Measurements from ENCODE around the gene EMID1.
A peak's percentile ranks its signal among the peaks of the same experiment; 100 is the strongest.

EMID1 gene

DNA sequence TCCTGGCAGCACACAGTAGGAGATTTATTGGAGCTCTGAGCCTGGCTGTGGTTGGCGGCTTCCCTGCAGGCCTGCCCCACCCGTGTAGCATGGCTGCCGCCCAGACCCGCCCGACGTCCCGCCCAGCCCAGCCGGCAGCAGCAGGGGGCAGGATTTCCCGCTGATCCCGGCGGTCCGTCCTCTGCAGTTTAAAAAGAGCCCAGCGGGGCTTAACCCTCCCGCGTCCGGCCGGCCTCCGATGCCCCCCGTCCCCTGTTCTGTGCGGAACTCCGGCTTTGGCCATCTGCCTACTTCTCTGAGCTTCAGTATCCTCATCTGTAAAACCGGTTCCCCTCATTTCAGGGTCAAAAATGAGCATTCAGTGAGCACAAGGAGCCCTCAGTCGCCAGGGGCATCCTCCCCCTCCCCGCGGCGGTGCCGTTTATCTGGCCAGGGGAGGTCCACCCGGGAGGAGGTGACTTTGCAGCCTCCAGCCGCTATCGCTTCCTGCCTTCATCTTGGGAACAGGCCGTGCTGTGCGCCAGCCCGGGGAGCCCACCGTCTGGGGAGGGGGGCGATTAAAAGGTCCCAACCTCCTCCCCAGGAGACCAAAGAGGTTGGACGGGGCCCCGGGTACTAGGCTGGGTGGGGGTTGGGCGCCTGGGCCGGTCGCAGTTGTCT lies 100.6 kb downstream of the EMID1 start, which contains the start of gene GAS2L1:
Gene GAS2L1 (plus strand): TSS at position 476 of the 660 bp plus-strand sequence. CDS start 1,456 bp downstream, outside the sequence.
- Histone ChIP-seq H3K4me3 (ENCODE audit: low read length) (peak within 1 kb of the TSS; percentile 57), H3K4me1 (ENCODE audit: insufficient read depth, low read length) (peaks cover 9% of the 10 kb centered on the region), H3K9me3 (ENCODE audit: insufficient read depth, low read depth, low read length) (no peaks in the 10 kb centered on the region), H3K36me3 (ENCODE audit: insufficient read depth, low read length) (no peaks in the 10 kb centered on the region), H3K27ac (ENCODE audit: low read depth, low read length) (peak within 1 kb of the TSS; percentile 96), H3K9ac (ENCODE audit: low read depth, low read length) (peak within 1 kb of the TSS; percentile 54), H3K27me3 (ENCODE audit: insufficient read depth, low read length) (peaks cover 3% of the 10 kb centered on the region; the same call in 1 of the 2 replicates)
- WGBS: 1% methylated on average over 37 of the region's 40 CpGs

DNA sequence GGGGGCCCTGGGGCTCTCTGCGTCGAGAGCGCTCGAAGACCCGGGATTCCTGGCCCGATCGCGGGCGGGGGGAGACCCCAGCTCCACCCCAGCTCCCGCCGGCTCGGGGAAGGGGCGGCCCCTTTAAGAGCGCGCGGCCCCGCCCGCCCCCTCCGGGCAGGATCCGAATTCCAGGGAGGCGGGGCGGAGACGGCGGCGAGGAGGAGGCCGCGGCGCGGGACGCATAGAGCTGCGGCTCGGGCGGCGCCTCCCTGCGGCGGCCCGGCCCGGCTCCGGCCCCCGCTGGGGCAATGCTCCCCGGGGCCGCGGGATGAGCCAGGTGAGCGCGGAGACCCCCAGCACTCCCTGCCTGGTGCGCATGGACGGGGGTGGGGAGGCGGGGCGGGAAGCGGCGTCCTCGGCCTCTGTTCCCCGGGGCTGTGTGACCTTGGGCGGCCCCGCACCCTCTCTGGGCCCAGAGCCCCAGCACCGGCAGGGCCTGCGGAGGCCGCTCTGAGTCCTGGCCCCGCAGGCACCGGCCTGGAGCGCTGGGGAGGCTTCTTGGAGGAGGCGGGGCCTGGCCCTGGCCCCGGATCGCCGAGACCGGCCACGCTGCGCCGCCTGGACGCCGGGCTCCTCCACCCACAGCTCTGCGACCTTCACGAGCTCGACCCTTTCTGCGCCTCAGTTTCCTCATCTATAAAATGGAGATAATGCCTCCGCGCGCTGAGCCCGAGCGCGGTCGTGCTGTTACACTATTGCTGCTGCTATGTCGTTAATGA lies 101.3 kb downstream of the EMID1 start:
- Histone ChIP-seq H3K4me1 (ENCODE audit: insufficient read depth, low read length) (peaks cover 9% of the 10 kb centered on the region), H3K9ac (ENCODE audit: low read depth, low read length) (peak overlapping the region; percentile 54), H3K4me3 (ENCODE audit: low read length) (peak overlapping the region; percentile 57), H3K27me3 (ENCODE audit: insufficient read depth, low read length) (peaks cover 3% of the 10 kb centered on the region; the same call in 1 of the 2 replicates), H3K9me3 (ENCODE audit: insufficient read depth, low read depth, low read length) (no peaks in the 10 kb centered on the region), H3K27ac (ENCODE audit: low read depth, low read length) (peak overlapping the region; percentile 96), H3K36me3 (ENCODE audit: insufficient read depth, low read length) (no peaks in the 10 kb centered on the region)
- WGBS: 3% methylated on average over 83 of the region's 83 CpGs

DNA sequence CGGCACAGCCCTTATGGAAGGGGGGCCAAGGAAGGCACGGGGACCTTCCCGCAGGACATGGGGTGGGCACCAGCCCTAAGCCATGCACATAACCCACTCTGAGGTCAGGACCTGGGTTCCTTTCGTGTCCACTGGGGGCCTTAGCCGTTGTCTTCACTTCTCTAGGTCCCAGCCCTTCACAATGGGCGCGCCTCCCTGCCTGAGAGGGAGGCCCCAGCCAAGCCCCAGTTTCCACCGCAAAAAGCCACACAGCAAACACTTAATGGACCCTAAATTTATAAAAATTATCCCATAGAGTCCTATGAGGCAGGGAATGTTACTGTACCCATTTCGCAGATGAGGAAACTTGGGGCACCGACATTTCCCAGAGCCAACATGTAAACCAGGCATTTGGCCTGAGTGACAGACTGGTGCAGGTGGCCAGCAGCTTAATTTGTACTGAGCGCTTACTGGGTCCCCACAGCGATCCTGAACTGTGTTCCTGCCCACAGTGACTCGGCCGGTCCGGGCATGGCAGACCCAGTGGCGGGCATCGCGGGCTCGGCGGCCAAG lies 102.0 kb downstream of the EMID1 start:
- peak overlapping the region; percentile 54 for H3K9ac ChIP-seq (ENCODE audit: low read depth, low read length)
- H3K9me3 ChIP-seq (ENCODE audit: insufficient read depth, low read depth, low read length): no peaks in the 10 kb centered on the region
- 81% methylated on average over 20 of the region's 20 CpGs for WGBS
- H3K4me1 ChIP-seq (ENCODE audit: insufficient read depth, low read length): peaks cover 9% of the 10 kb centered on the region
- no peak overlapping the region; the same call in 1 of the 2 replicates for H3K27ac ChIP-seq (ENCODE audit: low read depth, low read length)
- peaks cover 3% of the 10 kb centered on the region for H3K27me3 ChIP-seq (ENCODE audit: insufficient read depth, low read length)
- H3K4me3 ChIP-seq (ENCODE audit: low read length): peak overlapping the region; percentile 57
- H3K36me3 ChIP-seq (ENCODE audit: insufficient read depth, low read length): no peaks in the 10 kb centered on the region

DNA sequence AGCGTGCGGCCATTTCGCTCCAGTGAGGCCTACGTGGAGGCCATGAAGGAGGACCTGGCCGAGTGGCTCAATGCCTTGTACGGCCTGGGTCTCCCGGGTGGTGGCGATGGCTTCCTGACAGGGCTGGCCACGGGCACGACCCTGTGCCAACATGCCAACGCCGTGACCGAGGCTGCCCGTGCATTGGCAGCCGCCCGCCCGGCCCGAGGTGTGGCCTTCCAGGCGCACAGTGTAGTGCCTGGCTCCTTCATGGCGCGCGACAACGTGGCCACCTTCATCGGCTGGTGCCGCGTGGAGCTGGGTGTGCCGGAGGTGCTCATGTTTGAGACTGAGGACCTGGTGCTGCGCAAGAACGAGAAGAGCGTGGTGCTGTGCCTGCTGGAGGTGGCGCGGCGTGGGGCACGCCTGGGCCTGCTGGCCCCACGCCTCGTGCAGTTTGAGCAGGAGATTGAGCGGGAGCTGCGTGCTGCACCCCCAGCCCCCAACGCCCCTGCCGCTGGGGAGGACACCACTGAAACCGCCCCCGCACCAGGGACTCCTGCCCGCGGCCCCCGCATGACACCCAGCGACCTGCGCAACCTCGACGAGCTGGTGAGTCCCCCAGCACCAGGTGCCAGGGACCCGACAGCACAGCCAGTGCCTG lies 102.6 kb downstream of the EMID1 start:
- no peak overlapping the region for H3K9ac ChIP-seq (ENCODE audit: low read depth, low read length)

DNA sequence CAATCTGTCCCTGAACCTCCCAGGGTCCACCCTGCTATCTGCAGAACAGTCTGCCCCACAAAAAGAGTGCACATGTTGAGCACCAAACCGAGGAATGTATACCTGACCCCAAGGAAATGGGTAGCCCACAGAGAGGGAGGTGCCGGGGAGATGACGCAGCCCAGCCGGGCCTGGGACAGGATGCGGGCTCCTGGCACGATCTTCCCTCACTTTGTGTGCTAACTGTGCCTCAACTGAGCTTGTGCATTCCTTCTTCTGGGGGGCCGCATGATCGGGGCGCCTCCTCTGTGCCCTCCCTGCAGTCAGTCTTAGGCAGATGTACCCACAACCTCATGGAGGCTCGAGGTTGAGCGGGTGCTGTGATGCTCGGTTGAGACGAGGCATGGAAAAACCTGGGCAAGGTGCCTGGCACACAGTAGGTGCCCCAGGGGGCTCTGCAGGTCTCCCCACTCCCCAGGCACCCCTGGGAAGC lies 103.1 kb downstream of the EMID1 start:
- H3K4me1 ChIP-seq (ENCODE audit: insufficient read depth, low read length): peaks cover 12% of the 10 kb centered on the region

More for the DNA sequence above, 102.6 kb downstream of the EMID1 start:
- Histone ChIP-seq H3K4me1 (ENCODE audit: insufficient read depth, low read length) (peaks cover 9% of the 10 kb centered on the region), H3K36me3 (ENCODE audit: insufficient read depth, low read length) (no peaks in the 10 kb centered on the region), H3K27ac (ENCODE audit: low read depth, low read length) (no peak overlapping the region), H3K27me3 (ENCODE audit: insufficient read depth, low read length) (peaks cover 9% of the 10 kb centered on the region), H3K4me3 (ENCODE audit: low read length) (no peak overlapping the region), H3K9me3 (ENCODE audit: insufficient read depth, low read depth, low read length) (no peaks in the 10 kb centered on the region)
- 93% methylated on average over 50 of the region's 50 CpGs for WGBS

More for the DNA sequence above, 103.1 kb downstream of the EMID1 start:
- H3K36me3 ChIP-seq (ENCODE audit: insufficient read depth, low read length): no peaks in the 10 kb centered on the region
- no peak overlapping the region for H3K9ac ChIP-seq (ENCODE audit: low read depth, low read length)
- H3K9me3 ChIP-seq (ENCODE audit: insufficient read depth, low read depth, low read length): no peaks in the 10 kb centered on the region
- peaks cover 14% of the 10 kb centered on the region for H3K27me3 ChIP-seq (ENCODE audit: insufficient read depth, low read length)
- H3K27ac ChIP-seq (ENCODE audit: low read depth, low read length): no peak overlapping the region
- no peak overlapping the region for H3K4me3 ChIP-seq (ENCODE audit: low read length)
- WGBS: 82% methylated on average over 13 of the region's 13 CpGs

All from HUES64 (cell line).